ENCODE results near the gene MPC2. TPM values are rescaled to one million over a fixed set of nuclear protein-coding genes. Genes with fewer than 3 reads are reported as not detected.

MPC2 gene
- total and polyA plus RNA-seq, 2 of the 8 experiments (the other 6 are each of a cell fraction or from before 2014, with no cell fraction given) = 18.6 to 40.9 TPM

DNA sequence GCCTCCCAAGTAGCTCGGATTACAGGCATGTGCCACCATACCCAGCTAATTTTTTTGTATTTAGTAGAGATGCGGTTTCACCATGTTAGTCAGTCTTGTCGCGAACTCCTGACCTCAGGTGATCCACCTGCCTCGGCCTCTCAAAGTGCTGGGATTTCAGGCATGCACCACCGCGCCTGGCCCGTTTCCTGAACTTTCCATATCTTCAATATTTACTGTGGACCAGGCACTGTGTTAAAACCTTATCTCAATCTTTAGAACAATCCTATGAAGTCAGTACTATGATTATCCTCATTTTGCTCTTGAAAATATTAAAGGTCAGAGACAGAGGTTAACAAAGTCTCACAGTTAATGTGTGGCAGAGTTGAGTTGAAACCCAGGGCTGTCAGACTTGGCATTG, 21.3 kb downstream of the MPC2 start:
- Histone ChIP-seq H2AK5ac (ENCODE audit: low read depth, low read length) (no peak overlapping the region), H3K4ac (replicated peaks; ENCODE audit: insufficient read length, low read depth, low read length) (no peak overlapping the region), H2AFZ (ENCODE audit: low read length) (no peak overlapping the region), H3K56ac (replicated peaks; ENCODE audit: insufficient read length, low read depth, low read length) (no peak overlapping the region), H4K8ac (ENCODE audit: extremely low read depth, insufficient read depth, low read length) (no peak overlapping the region), H3K4me2 (ENCODE audit: insufficient read depth in 1 of 2, low read depth in 2 of 2, low read length in 2 of 2) (no peak overlapping the region), H3K79me2 (ENCODE audit: control insufficient read depth in 1 of 2, insufficient read depth in 2 of 2, low read length in 2 of 2) (no peaks in the 10 kb centered on the region), H3K14ac (ENCODE audit: insufficient read length) (no peak overlapping the region), H3K23ac (ENCODE audit: insufficient read length) (no peak overlapping the region), H3K9me3 (ENCODE audit: insufficient read depth in 2 of 2, low read depth in 1 of 2, low read length in 1 of 2) (peaks cover 1% of the 10 kb centered on the region in 2 experiments; a peak in 2 of 4 replicates), H3K36me3 (ENCODE audit: control insufficient read depth in 2 of 4, insufficient read depth in 4 of 4, low read length in 3 of 4) (no peaks in the 10 kb centered on the region; a peak in 1 of 8 replicates), H2BK12ac (ENCODE audit: low read depth, low read length) (no peak overlapping the region), H3K4me1 (replicated peaks in 1 of 4; ENCODE audit: control insufficient read depth in 3 of 4, insufficient read depth in 4 of 4, low read length in 3 of 4) (no peaks in the 10 kb centered on the region), H3K27me3 (replicated peaks in 1 of 4; ENCODE audit: control insufficient read depth in 3 of 4, extremely low read depth in 1 of 4, insufficient read depth in 3 of 4, low read length in 3 of 4) (no peaks in the 10 kb centered on the region), H4K20me1 (replicated peaks in 1 of 2; ENCODE audit: control insufficient read depth in 1 of 2, insufficient read depth in 2 of 2, low read length in 2 of 2) (no peaks in the 10 kb centered on the region), H2BK15ac (ENCODE audit: low read length) (no peak overlapping the region), H3K9ac (replicated peaks in 1 of 4; ENCODE audit: extremely low read depth in 1 of 4, low read depth in 3 of 4, low read length in 3 of 4) (no peak overlapping the region), H3K23me2 (ENCODE audit: low read depth, low read length) (no peaks in the 10 kb centered on the region), H2BK20ac (ENCODE audit: low read length) (no peak overlapping the region), H2BK5ac (ENCODE audit: low read depth, low read length) (no peak overlapping the region), H3K18ac (ENCODE audit: extremely low read depth, low read length) (no peak overlapping the region), H2BK120ac (replicated peaks; ENCODE audit: low read depth, low read length) (no peak overlapping the region), H3K4me3 (ENCODE audit: extremely low read depth in 1 of 4, insufficient read depth in 2 of 4, low read depth in 3 of 4, low read length in 4 of 4) (no peak overlapping the region), H4K5ac (ENCODE audit: insufficient read length, low read depth, low read length) (no peak overlapping the region), H3K27ac (ENCODE audit: low read depth, low read length) (no peak overlapping the region), H4K91ac (replicated peaks; ENCODE audit: insufficient read length, low read length) (no peak overlapping the region), H3K79me1 (ENCODE audit: low read depth, low read length) (no peaks in the 10 kb centered on the region)
- FAIRE-seq = no peak
- no peak for DNase-seq (ENCODE audit: low read depth in 1 of 2, low spot score in 2 of 2)
- CTCF ChIA-PET (ENCODE audit: partially characterized antibody) = interaction anchor here (1.0 to 1.5 kb wide), 2 partner anchors 8 to 20 kb away, joined by 3 to 4 read pairs; partner anchors contain the start of gene DCAF6
- POLR2A ChIA-PET (ENCODE audit: partially characterized antibody) = interaction anchor here (1.4 to 4.1 kb wide), 3 partner anchors 11 to 20 kb away, joined by 3 to 22 read pairs (median 7); partner anchors contain the start of gene DCAF6
- 98% methylated on average over 8 of the region's 8 CpGs; no CpG with 5 or more reads in 1 of the 2 experiments for WGBS, 2 experiments (ENCODE audit: extremely low coverage in 1 of 2, insufficient coverage in 1 of 2, insufficient read length in 1 of 2, insufficient replicate concordance in 2 of 2, low coverage in 1 of 2, low lambda C conversion rate in 2 of 2, missing lambda C conversion rate in 1 of 2)
- no peak for TF ChIP-seq KDM1A (IDR thresholded peaks at IDR 0.05; ENCODE audit: borderline replicate concordance, low read length)
- no peak for TF ChIP-seq HDAC2 (IDR thresholded peaks at IDR 0.05; ENCODE audit: borderline replicate concordance in 1 of 2, low read depth in 2 of 2, low read length in 2 of 2)
- TF ChIP-seq NRF1 (IDR thresholded peaks at IDR 0.05; ENCODE audit: low read depth, low read length) = no peak
- TF ChIP-seq, protein P1, sequence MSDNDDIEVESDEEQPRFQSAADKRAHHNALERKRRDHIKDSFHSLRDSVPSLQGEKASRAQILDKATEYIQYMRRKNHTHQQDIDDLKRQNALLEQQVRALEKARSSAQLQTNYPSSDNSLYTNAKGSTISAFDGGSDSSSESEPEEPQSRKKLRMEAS (IDR thresholded peaks at IDR 0.05) = no peak
- TF ChIP-seq TEAD4 (IDR thresholded peaks at IDR 0.05; ENCODE audit: low read depth, low read length) = no peak
- TF ChIP-seq CBX5 (IDR thresholded peaks at IDR 0.05; ENCODE audit: low read depth, low read length) = no peak
- no peak for TF ChIP-seq BACH1 (IDR thresholded peaks at IDR 0.05; ENCODE audit: low read length)
- no peak for TF ChIP-seq SP2 (IDR thresholded peaks at IDR 0.05; ENCODE audit: low read length)
- no peak for TF ChIP-seq BRCA1 (IDR thresholded peaks at IDR 0.05; ENCODE audit: low read depth, low read length)
- no peak for TF ChIP-seq SIX5 (IDR thresholded peaks at IDR 0.05; ENCODE audit: low read depth, low read length)
- TF ChIP-seq TCF12 (IDR thresholded peaks at IDR 0.05; ENCODE audit: low read depth, low read length) = no peak
- no peak for TF ChIP-seq SRF (IDR thresholded peaks at IDR 0.05; ENCODE audit: low read depth, low read length)
- no peak for TF ChIP-seq TAF7 (optimal IDR thresholded peaks at IDR 0.05; ENCODE audit: borderline replicate concordance, low read depth, low read length)
